GM19238 (cell line): Measurements from ENCODE around the gene HOXA9.

Source experiments
- DNase-seq: peaks from one replicate; pipeline ENCODE4 v3.0.0; 2011; ENCODE audit warnings: low spot score; ENCODE audit not compliant: insufficient read length

Gene HOXA9

GRCh38 chr7:27143950-27144780 is 21.2 kb downstream of the HOXA9 start:
- no peak for DNase-seq

- DNase-seq = no peak
Measured at GRCh38 chr7:27143023-27143949, 22.1 kb downstream of the HOXA9 start, which contains the start of gene HOXA5. Gene HOXA5 (minus strand): TSS chr7:27143681. CDS start chr7:27143607, 74 bp downstream.

GRCh38 chr7:27142580-27143022 is 22.7 kb downstream of the HOXA9 start:
- DNase-seq = no peak

- no peak for DNase-seq
Measured at GRCh38 chr7:27141923-27142579, 23.3 kb downstream of the HOXA9 start.

- DNase-seq = no peak
Measured at GRCh38 chr7:27141137-27141922, 24.0 kb downstream of the HOXA9 start.

GRCh38 chr7:27140126-27140857 is 25.0 kb downstream of the HOXA9 start:
- DNase-seq = no peak

GRCh38 chr7:27139334-27140125 is 25.8 kb downstream of the HOXA9 start:
- no peak for DNase-seq

- DNase-seq = no peak
Measured at GRCh38 chr7:27138985-27139333, 26.4 kb downstream of the HOXA9 start.

- no peak for DNase-seq
Measured at GRCh38 chr7:27138472-27138871, 26.9 kb downstream of the HOXA9 start.

- no peak for DNase-seq
Measured at GRCh38 chr7:27137640-27138315, 27.6 kb downstream of the HOXA9 start.

- no peak for DNase-seq
Measured at GRCh38 chr7:27134392-27134791, 30.9 kb downstream of the HOXA9 start.

GRCh38 chr7:27133409-27134231 is 31.7 kb downstream of the HOXA9 start:
- DNase-seq = no peak

GRCh38 chr7:27132978-27133377 is 32.4 kb downstream of the HOXA9 start:
- no peak for DNase-seq

GRCh38 chr7:27132214-27132613 is 33.1 kb downstream of the HOXA9 start:
- DNase-seq = no peak

GRCh38 chr7:27131390-27131819 is 33.9 kb downstream of the HOXA9 start:
- DNase-seq = no peak

- no peak for DNase-seq
Measured at GRCh38 chr7:27130540-27131389, 34.6 kb downstream of the HOXA9 start, which contains the start of gene HOXA4. Gene HOXA4 (minus strand): TSS chr7:27130757. CDS start chr7:27130733, 24 bp downstream.
